GM03348 (cell line): ENCODE data around the gene ARHGAP32.

ENCODE experiments used
- DNase-seq: peaks from one replicate; pipeline ENCODE4 v3.0.0; 2012; ENCODE audit warnings: low spot score

The ARHGAP32 gene

GRCh38 chr11:129115652-129116586 lies 76.2 kb downstream of the ARHGAP32 start:
- DNase-seq = peak; percentile 31

GRCh38 chr11:129109701-129110100 lies 82.4 kb downstream of the ARHGAP32 start:
- DNase-seq = no peak

GRCh38 chr11:129106788-129107187 lies 85.3 kb downstream of the ARHGAP32 start:
- no peak for DNase-seq

DNA sequence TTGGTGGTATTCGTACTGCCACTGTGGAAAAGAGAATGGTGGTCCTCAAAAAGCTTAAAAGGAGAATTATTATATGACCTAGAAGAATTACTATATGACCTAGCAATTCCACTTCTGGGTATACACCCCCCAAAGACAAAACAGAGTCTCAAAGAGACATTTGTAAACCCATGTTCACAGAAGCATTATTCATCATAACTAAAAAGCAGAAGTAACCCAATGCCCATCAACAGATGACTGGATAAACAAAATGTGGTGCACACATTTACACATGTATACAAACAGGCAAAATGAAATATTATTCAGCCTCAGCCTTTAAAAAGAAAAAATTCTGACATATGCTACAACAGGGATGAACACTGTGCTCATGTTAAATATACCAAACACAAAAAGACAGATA lies 89.4 kb downstream of the ARHGAP32 start:
- DNase-seq = no peak

- DNase-seq = no peak
Observed at GRCh38 chr11:129102225-129102624, 89.9 kb downstream of the ARHGAP32 start.

DNA sequence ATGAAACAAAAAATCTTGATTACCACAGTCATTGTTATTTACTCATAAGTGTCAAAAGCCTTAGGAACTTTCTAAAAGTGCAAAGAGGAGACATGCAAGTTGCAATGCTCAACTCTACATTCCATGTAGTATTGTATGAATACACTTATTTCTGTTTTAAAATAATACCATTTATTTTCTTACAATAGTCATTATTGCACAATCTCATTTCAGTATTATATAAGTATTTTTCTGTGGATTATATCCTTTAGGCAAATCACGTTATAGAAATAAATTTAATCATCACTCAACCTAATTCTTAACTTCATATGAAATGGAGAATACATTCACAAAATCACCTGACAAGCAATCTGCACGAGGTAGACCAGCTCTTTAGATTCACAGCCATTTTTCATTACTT lies 98.8 kb downstream of the ARHGAP32 start:
- no peak for DNase-seq

DNA sequence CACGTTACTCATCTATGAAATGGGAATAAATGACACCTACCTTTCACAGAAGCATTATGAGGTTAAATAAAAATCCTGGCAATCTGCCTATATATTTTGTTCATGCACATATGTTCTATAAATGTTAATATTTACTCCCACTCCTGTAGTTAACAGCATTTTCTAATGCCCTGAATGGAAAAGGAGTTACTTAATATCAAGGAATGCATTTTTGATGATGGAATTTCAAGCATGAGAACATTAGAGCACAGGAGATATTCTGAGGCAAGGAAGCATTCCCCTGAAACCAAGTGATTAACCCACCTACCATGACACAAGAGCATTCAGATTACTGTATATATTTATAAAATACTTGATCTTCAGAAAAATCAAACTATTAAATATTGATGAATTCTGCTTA lies 102.1 kb downstream of the ARHGAP32 start:
- peak; percentile 63 for DNase-seq

- DNase-seq = no peak
Observed at GRCh38 chr11:129089279-129089678, 102.8 kb downstream of the ARHGAP32 start.

DNA sequence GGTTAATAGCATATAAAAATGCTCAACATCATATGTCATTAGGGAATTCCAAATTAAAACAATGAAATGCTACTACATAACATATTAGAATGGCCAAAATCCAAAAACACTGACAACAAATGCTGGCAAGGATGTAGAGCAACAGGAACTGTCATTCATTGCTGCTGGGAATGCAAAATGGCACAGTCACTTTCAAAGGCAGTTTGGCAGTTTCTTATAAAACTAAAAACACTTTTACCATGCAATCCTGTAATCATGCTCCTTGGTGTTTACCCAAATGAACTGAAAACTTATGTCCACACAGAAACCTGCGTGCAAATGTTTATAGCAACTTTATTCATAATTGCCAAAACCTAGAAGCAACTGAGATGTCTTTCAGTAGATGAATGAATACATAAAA lies 105.1 kb downstream of the ARHGAP32 start:
- no peak for DNase-seq

GRCh38 chr11:129077191-129077590 lies 114.9 kb downstream of the ARHGAP32 start:
- DNase-seq = no peak

- DNase-seq = no peak
Observed at GRCh38 chr11:129075757-129076156, 116.4 kb downstream of the ARHGAP32 start.

DNA sequence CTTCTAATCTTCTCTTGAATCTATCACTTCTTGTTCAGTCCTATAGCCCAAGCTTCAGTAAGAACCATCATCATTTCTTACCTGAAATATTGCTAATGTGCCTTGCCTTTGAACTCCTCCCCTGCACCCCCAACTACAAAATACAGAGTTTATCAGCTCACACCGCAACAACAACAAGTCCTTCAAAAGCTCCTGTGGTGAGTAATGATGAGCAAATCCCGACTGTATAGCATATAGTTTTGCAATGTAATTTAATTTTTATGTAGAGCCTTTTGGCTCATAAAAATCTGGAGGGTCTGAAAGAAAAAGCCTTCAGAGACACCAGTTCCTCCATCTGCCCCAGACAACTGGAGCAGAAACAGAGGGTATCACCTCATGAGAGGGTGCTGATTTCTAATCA lies 124.7 kb downstream of the ARHGAP32 start:
- no peak for DNase-seq

GRCh38 chr11:129066229-129066628 lies 125.9 kb downstream of the ARHGAP32 start:
- DNase-seq = no peak

- no peak for DNase-seq
Observed at GRCh38 chr11:129063118-129063517, 129.0 kb downstream of the ARHGAP32 start.

DNA sequence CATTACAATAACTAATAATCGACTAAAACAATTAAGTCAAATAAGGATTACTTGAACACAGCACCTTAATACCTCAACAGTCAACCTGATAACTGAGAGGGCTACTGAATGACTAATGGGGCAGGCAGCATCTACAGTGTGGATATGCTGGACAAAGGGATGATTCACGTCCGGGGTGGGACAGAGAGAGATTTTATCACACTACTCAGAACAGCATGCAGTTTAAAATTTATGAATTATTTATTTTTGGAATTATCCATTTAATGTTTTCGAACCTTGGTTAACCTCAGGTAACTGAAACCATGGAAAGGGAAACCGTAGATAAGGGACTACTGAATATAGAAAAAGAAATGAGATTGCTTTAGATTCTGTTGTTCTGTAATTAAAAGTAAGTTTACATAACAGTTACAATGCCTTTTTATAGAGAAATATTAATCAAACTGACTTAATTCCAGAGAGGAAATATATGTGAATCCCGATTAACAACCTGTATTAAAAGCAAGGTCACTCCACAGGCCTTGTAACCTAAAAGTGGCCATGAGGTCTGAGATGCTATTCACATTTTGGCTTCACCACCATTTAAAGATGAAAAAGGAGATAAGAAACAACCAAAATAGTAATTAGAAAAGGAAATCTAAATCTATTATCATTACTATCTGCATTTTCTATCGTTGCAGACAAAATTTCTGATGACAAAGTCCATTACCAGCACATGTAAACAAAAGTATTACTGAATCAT lies 130.5 kb downstream of the ARHGAP32 start:
- peak; percentile 10 for DNase-seq

DNA sequence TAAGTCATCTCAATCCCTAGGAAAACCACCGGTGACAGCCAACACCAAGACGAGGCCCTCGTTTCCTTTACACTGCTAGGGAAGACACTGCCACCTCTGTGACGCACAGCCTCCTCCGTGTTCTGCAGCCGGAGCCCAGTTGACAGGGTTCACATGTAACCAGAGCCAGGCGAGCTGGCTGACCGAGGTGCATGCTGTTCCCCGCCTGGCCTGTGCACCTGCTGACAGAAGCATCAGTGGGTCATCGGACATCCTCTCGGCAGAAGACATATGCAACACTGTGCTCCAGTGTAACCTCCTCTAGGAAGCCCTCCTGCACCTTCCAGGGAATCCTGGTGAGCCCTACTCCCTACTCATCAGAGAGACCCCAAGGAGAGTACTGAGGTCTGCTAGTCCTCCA lies 135.2 kb downstream of the ARHGAP32 start:
- DNase-seq = no peak

DNA sequence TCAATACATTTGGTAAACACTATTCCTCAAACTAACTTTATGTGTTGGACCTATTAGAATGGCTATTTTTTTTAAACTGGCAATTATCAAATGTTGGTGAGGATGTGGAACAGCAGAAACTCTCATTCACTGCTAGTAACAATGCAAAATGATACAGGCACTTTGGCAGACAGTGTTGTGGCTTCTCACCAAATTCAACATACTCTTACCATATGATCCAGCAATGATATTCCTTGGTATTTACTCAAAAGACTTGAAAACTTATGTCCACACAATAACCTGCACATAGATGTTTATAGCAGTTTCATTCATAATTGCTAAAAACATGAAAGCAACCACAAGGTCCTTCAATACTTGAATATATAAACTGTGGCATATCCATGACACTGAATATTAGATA lies 136.9 kb downstream of the ARHGAP32 start:
- no peak for DNase-seq

DNA sequence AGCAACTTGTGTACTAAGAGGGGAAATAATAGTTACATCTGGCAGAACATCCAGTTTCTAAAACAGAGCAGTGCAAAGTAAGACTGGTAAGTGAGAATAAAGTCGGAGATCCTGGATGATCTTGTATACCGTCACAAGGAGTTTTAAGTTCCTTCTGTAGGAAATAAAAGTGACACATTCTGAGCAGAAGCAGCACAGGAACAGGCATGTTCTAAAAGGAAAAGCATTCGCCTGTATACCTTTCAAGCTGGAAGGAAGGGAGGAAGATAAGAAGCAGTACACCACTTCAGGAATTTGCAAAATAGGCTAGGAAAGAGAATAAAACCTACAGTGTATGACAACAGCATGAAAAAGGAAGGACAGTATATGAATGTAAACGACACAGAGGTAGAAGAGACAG lies 143.2 kb downstream of the ARHGAP32 start:
- no peak for DNase-seq

DNA sequence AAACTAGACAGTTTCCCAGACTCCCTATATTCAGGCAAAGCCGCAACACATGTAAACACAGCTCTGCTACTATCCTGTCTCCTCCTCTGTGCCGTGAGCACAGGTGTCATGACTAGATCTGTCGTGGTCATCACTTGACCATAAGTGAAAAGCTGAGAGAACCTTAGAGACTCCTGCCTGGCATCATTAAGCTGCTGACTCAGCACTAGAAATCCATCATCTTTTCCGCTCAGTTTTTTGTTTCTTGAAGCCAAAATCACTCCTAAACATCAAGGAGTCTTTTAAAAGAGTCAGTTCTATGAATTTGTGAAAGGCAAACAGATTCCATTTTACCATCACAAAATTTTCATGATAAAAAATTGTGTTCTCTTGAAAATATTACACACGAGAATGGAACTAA lies 147.0 kb downstream of the ARHGAP32 start:
- no peak for DNase-seq

DNA sequence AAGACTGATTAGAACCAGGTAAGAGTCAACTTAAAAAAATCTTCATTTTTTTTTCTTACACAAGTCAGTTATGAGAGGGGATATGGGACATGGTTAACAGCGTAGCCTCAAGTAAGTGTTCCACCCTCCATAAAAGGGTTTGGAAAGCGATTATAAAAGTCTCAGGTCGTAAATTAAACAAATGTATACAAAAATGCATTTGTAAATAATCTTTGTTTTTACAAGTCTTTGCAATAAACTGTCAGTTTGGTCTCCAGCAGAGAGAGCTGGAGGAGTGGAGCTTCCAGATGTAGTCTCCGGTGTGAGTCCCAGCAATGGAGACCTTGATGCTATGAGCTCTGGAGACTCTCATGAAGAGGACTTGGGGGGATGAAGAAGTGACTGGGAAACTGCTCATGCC lies 149.6 kb downstream of the ARHGAP32 start:
- no peak for DNase-seq

DNA sequence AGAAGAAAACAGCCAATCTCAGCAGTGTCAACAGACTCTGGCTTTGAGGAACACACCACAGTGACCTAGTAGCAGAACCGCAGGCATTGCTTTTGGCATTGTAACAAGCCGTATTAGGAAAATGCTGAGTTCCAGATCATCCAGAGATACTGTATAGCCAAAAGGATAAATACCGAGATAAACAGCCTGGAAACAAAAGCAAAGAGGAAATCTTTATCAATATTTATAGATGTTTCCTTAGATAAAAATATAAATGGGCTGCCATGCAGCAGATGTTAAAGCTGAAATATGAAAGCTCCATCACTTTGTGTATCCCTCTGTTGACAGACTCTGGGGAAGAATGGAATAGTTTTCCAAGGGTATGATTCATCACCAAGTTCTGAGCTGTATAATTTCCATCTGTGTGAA lies 150.5 kb downstream of the ARHGAP32 start:
- peak; percentile 67 for DNase-seq

DNA sequence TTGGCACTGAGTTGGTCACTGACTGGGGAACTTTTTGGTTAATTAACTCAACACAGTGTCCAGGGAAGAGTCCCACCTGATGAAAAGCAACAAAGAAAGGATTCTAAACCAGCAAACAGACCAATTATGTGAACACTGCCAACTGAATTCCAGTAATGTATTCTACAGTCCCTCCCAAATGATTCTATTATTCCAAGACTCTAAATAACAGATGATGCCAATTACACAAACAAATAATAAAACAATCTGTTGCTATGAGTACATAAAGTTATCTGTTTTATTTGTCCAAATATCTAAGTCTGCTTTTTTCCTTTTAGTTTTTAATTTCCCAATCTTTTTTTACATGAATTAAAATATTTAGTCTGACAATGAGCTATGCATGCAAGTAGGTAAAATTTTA lies 151.2 kb downstream of the ARHGAP32 start:
- no peak for DNase-seq

DNA sequence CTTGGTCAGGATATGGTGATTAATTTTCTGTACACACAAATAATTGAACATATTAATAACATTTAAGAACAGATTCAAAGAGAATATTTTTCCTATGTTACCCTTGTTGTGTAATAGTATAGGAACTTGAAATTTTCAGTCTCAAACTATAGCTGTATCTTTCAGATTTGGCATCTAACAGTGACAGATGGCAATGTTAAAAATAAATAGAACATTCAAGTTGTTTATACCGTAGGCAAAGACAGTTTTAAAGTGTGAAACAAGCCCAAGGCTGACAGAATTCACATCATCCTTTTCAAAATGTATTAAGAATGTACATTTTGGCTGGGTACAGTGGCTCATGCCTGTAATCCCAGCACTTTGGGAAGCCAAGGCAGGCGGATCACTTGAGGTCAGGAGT lies 156.9 kb downstream of the ARHGAP32 start:
- no peak for DNase-seq
